Umbilical cord (tissue), 2 donors: ENCODE data around the gene SAXO2. TPM values are rescaled to one million over a fixed set of nuclear protein-coding genes. Genes with fewer than 3 reads are reported as not detected.
"Not testable (repeated sequence)": the region's sequence is repeated elsewhere in the genome, so short reads cannot be mapped to it uniquely, and the experiment has no call there.

Experiments used
- DNase-seq: peaks from one replicate; pipeline ENCODE4 v3.0.0-alpha.2; 2015; ENCODE audit warnings: low spot score
- total RNA-seq: library from RNA; depleted of rRNA; stranded (reverse); fragments of >200 nt; gene quantifications from one replicate; pipeline ENCODE4 v1.2.3, GENCODE V29; 2014; ENCODE audit warnings: low replicate concordance; ENCODE audit not compliant: insufficient read depth

Gene SAXO2
- total RNA-seq, 1 donor from 2014 or later = 2.4 TPM

- DNase-seq = not testable (repeated sequence)
Observed at GRCh38 chr15:82284381-82284780, 21.8 kb downstream of the SAXO2 start.

- DNase-seq = not testable (repeated sequence)
Observed at GRCh38 chr15:82286475-82286874, 23.9 kb downstream of the SAXO2 start.

- DNase-seq = not testable (repeated sequence)
Observed at GRCh38 chr15:82288202-82288601, 25.6 kb downstream of the SAXO2 start.

- DNase-seq = no peak
Observed at GRCh38 chr15:82292271-82292670, 29.7 kb downstream of the SAXO2 start.

GRCh38 chr15:82294061-82294690, 31.6 kb downstream of the SAXO2 start:
- DNase-seq = no peak

GRCh38 chr15:82297546-82297945, 34.9 kb downstream of the SAXO2 start:
- no peak for DNase-seq

GRCh38 chr15:82298032-82298431, 35.4 kb downstream of the SAXO2 start:
- DNase-seq = no peak

GRCh38 chr15:82298520-82298919, 35.9 kb downstream of the SAXO2 start:
- DNase-seq = no peak

- DNase-seq = not testable (repeated sequence)
Observed at GRCh38 chr15:82299511-82299914, 36.9 kb downstream of the SAXO2 start.

GRCh38 chr15:82300326-82300725, 37.7 kb downstream of the SAXO2 start:
- DNase-seq = not testable (repeated sequence)

GRCh38 chr15:82300883-82301282, 38.3 kb downstream of the SAXO2 start:
- no peak for DNase-seq

- no peak for DNase-seq
Observed at GRCh38 chr15:82301296-82302016, 38.8 kb downstream of the SAXO2 start.

GRCh38 chr15:82303956-82304777, 41.5 kb downstream of the SAXO2 start:
- no peak for DNase-seq

- no peak for DNase-seq
Observed at GRCh38 chr15:82304778-82305090, 42.1 kb downstream of the SAXO2 start.

GRCh38 chr15:82305621-82306048, 43.0 kb downstream of the SAXO2 start:
- no peak for DNase-seq

GRCh38 chr15:82306791-82307713, 44.4 kb downstream of the SAXO2 start:
- DNase-seq = no peak

GRCh38 chr15:82307714-82308081, 45.1 kb downstream of the SAXO2 start:
- no peak for DNase-seq

- no peak for DNase-seq
Observed at GRCh38 chr15:82309802-82310201, 47.2 kb downstream of the SAXO2 start.

- DNase-seq = not testable (repeated sequence)
Observed at GRCh38 chr15:82311321-82311720, 48.7 kb downstream of the SAXO2 start.

- DNase-seq = no peak
Observed at GRCh38 chr15:82312586-82313349, 50.1 kb downstream of the SAXO2 start.

GRCh38 chr15:82313446-82313845, 50.8 kb downstream of the SAXO2 start:
- DNase-seq = no peak
